GM19468 (cell line): ENCODE data around the gene TTLL1.
A peak's percentile ranks its signal among the peaks of the same experiment; 100 is the strongest.

Source experiments
- ATAC-seq: cut with Tn5 transposase; IDR thresholded peaks from one replicate; pipeline ENCODE4 v1.9.1; 2021; ENCODE audit warnings: mild to moderate bottlenecking, moderate library complexity, moderate number of reproducible peaks; ENCODE audit not compliant: unreplicated experiment; ENCODE audit errors: extremely low read depth

TTLL1 gene

DNA sequence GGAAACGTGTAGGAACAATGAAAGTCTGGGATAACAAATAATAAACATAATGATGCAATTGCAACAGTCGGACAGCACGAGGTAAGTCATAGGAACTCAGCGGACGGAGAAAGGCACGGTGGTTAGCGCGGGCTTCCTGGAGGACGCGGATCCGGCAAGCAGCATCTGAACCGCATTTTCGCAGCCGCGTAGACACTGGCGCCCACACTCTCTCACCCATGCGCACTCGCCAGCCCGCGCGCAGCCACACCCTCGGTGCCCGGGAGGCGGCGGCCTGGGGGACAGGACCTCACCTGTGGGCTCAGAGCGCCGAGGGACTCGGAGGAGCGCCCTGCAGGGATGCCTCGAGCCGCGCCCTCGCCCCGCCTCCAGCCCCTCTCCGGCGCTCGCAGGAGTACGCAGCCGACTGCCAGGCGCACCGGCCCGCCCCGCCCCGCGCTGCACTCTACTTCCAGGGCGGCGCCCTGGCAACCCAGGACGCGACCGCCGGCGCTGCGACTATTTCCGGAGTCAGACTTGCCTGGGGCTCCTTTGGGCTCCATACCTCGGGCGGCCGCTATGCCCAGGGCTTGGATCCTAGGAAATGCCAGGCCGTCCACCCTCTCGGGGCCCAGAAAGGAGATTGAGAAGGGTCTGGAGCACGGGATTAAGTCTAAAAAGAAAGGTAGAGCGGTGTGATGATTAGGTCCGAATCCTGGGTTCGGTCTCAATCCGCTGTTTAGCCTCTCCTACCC is at the start of gene TTLL1:
Gene TTLL1, minus strand, starts transcription at position 408 of the 734 bp plus-strand sequence. CDS start 13,805 bp downstream, outside the sequence.
- ATAC-seq, result peak; percentile 45

DNA sequence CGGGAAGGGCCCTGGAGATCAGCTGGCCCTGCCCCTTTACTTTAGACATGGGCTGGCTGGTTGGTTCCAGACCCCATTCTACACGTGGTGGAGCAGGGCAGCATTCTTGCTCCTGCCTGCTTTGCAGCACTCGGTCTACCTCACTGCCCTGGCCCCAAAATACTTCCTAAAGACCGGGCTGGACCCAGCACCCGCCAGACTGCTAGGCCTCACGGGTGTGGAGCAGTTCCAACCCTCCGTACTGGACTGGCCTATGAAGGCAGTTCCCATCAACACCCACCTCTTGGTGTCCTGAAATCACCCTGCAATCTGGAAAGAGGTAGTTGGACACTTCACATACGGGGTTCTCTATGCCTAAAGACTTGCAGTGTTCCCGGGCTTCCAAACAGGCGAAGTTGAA is 47.6 kb upstream of the TTLL1 start:
- ATAC-seq, result no peak

DNA sequence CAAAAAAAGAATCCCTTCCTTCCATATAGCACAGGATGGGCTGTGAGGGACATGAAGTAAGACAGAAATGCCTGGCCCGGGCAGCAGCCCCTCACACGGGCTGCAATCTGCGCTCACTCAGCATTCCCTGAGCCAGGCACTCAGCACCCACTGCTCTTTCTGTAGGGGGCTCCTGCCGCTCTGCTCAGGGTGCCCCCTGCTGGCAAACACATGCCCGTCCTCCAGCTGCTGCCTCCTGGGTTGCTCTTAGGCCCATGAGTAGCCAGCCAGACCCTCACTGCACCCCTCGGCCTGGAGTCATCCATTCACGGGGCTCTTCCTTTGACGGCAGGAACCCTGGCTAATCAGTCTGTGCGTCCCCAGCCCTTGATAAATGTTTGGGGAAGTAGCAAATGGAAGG is 47.1 kb upstream of the TTLL1 start:
- ATAC-seq, result no peak

DNA sequence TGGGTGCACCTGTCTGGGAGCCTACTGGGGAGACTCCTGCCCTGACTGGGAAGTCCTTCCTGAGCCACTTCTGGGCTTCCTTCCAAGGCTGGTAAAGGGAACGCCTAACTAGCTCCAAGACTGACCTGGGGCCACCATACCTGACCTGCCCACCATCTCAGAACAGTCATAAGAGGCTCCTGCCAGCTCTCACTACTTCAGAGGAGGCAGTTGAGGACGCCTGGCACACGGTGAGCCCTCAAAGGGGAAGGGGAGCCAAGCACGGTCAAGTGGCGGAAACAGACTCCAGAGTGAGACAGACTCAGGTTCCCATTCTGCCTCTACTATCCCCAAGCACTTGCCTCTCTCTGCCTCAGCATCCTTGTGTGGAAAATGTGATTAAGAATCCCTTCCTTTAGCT is 46.4 kb upstream of the TTLL1 start:
- ATAC-seq, result no peak

DNA sequence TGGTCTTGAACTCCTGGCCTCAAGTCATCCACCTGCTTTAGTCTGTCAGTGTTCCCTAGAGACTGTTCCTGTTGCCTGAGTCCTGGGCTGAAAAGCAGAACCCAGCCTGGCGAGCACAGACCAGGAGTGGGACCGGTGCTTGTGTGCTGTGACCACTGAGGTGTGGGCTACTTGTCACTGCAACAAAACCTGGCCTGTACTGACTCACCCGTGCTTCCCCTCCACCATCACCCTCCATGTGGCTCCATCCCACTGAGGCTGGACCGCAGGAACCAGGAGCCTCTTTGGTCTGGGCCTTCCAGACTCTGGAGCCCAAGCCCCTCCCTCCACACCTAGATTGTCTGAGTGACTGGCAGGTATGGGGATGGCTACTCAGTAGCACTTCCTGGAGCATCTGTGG is 45.4 kb upstream of the TTLL1 start:
- no peak for ATAC-seq

DNA sequence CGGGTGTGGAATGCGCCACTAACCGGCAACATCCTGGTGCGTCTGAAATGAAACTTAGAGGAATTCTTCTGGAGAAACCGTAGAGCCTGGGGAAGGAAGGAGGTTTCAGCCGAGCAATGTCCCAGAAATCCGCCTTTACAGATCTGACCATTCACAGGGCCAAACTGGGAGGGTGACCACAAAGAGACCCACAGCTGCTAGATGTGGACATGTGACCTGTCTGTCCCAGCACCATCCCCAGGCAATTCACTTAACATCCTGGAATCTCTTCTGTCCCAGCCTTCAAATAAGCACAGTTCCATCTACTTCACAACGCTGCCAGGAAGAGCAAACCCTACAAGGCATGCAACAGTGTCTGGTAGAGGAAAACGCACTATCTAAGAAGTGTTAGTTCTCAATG is 44.2 kb upstream of the TTLL1 start:
- no peak for ATAC-seq

DNA sequence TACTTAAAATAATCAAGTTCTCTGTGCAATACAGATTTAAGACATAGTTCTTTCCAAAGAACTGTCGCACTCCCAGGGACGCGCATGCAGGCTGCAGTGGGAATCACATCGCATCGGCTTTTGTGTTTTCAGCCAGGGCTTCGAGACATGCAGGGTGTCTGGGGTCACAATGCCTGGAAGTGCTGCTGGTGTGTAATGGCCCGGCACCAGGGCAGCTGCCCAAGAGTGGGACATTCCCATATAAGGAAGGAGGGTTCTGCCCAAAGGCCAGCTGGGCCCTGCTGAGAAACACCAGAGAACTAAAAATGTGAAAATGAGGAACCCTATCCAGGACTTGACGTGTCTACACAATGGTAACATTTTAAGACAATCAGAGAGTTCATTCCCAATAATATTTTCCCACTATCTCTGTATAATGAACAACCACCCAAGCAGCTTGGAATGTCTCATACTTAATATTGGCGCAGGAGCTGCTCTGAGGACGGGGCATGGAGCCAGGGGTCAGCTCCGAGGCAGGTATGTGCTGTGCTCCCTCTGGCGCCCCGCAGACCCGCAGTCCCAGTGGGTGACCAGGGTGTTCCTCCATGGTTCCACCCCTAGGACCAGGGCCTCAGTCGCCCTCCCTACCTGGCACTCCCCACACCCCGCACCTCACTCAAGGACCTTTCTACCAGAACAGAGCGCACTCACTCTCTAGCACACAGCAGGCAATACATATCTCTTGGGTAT is 42.7 kb upstream of the TTLL1 start:
- no peak for ATAC-seq

DNA sequence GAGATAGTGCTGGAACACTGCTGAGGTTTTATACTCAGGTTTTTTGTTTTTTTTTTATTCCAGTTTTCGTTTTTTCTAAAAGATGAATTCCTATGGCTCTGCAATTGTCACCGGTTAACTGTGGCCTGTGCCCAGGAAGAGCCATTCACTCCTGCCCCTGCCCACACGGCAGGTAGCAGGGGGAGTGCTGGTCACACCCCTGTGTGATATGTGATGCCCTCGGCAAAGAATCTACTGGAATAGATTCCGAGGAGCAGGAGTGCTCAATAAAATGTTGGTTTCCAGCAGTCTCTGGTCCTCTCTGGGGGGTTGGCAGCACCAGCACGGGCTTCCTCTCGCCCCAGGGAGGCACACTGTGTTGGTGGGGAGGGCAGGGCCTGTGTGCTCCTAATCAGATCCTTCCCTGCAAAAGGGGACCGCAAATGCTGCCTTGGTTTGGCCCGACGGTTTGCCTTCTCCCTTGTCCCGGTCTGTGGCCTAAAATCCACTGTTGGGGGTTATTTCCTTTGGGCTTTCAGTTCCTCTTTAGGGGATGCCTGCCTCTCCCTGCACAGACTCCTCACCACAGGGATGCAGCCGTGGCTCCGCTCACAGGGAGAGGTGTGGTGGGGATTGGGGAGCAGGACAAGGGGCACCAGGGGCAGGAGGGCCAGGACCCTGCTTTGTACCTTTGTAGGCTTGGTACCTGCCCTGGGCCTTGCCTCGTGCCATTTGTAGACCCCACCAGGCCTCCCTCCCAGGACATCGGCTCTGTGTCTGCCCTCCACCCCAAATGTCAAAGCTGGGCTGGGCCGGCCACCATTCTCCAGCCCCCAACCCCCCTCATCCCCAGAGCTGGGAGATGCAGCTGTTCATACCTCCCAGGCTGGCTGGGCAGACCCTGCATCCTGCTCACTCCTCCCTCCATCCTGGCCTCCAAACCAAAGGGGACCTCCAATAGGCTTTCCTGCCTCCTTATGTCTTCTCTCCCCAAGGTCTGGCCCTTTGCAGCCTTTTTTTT is 40.5 kb upstream of the TTLL1 start:
- no peak for ATAC-seq

DNA sequence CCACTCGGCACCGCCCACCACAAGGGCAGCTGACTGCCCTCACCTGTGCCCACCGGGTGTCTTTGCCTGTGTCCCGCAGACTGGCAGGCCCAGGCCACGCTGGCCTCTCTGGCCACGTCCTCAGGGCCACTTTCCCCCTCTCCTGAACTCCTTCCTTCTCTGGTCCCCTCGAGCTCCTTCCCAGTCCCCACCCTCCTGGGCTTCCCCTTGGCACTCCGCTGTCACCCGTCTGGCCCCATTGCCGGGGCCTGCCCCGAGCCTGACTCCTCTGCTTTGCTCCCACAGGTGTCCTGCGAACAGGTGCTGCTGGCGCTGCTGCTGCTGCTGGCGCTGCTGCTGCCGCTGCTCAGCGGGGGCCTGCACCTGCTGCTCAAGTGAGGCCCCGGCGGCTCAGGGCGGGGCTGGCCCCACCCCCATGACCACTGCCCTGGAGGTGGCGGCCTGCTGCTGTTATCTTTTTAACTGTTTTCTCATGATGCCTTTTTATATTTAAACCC is 39.8 kb upstream of the TTLL1 start:
- ATAC-seq, result no peak

DNA sequence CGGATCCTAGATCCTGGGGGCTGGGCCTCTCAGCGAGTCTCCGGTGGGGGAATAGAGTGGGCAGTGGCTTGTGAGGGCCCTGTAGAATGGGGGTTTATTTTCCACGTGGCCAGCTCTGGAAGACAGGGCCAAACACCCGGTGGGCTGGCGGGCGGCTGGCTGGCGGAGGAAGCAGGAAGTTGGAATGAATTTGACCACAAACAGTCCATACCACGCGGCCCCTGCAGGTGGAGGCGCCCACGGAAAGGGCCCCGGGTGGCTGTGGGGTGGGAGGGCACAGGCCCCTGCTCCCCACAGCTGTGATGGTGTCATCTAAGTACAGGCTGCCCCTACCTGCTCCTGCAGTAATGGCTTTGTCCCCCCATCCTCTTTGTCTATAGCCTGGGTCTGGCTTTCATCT is 38.9 kb upstream of the TTLL1 start:
- ATAC-seq, result no peak

DNA sequence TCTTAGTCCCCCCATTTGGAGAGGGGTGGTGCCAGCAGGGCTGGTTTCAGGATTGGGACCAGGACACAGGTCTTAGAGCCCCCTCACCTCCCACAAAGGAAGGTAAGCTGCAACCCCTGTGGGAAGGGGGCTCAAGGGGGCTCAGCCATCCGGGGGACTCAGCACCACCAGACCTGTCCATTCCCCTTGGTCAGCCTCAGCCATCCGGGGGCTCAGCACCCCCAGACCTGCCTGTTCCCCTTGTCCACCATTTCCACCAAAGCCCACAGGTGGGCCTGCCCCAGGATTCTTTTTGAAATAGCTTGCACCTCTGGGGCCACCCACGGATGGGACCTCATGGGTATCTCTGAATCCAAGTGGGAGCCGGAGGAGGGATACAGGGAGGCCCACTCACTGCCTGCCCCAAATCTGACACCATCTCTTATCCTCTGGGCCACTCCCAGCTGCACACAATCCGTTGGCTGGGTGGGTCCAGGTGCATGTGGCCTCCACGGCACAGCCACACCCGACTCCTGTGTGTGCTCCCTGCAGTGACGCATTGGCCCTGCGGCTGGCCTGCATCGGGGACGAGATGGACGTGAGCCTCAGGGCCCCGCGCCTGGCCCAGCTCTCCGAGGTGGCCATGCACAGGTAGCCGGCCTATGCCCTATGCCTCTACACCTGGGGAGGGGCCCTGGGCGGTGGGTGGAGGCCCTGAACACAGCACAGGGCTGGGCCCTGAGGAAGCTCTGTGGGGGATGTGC is 38.1 kb upstream of the TTLL1 start:
- ATAC-seq, result no peak

DNA sequence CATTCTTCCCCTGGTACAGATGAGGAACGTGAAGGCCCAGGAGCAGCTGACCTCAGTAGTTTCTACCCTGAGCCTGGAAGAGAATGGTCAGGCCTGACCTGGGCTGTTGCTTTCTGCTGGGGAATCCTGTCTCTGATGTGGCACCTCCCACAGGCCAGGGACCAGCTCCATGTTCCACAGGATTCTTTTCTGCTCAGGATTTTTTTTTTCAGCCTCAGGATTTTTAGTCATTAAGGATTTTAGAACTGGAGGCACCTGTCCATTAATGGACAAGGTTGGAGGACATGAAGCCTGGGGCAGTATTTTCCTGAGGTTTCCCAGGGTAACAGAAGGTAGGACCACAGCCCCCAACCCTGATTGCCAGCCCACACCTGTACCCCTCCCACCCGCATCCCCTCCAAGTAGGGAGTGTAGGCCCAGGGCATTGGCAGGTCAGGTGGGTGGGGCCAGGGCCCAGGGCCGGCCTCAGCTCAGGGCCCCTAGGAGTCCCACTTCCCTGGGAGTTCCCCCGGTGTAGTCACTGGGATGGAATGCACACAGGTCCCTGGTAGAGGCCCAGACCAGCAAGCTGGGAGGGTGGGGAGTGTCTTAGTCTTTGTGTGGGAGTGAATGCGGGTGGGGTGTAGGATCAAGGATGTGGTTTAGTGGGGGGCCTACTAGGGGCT is 37.4 kb upstream of the TTLL1 start:
- no peak for ATAC-seq

DNA sequence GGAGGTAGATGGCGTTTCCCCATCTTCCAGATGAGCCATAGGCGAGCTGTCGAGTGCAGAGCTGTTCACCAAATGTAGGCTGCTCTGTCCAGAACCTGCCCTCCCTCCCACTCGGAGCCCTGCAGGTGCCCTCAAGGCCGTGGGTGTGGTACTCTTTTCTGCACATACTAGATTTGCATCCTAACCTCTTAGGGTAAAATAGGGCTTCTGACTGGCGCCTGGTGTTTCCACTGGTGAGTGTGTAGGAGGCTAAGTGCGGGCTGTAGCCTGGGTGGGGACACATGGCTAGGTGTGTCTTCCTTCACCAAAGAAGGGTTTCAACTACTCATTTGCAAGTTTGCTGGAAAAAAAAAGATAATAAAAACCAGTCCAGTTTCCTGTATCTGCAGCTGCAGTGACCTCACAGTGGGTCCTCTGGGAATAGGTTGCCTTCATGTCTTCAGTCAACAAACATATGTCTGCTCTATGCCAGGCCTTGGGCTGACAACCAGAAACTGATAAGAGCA is 29.8 kb upstream of the TTLL1 start:
- no peak for ATAC-seq

DNA sequence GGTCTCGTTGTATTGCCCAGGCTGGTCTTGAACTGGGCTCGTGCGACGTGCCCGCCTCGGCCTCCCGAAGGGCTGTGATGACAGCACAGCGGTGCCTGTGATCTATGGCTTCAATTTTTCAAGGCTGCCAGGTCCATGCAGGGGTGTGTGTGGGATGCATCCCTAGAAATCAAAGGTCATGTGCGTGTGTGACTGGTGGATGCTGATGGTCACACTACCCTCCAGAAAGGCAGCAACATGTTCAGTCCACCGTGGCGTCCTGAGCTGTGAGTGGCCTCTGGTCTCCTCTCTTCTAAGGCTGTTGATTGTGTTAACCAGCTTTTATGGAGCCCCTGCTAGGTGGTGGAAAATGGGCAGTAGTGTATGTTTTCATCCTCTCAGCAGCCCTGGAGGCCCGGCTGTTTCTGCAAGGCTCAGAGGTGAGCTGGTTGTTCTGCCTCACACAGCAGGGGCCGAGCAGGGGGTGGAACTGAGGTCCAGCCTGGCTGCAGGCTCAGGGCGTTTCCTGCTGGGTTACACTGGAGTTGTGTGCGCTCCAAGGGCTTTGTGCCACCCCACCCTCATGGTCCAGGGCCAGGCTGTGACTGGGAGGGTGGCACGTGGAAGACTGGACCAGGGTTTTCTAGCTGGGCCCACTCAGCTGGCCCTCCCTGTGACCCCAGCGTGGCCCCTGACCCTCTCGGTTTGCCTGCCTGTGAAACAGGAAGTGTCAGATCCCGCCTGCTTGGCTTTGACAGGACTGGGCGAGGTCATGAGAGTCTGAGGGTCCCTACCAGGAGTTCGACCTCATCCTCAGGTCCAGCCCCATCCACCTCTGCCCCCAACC is 29.0 kb upstream of the TTLL1 start:
- ATAC-seq, result no peak

DNA sequence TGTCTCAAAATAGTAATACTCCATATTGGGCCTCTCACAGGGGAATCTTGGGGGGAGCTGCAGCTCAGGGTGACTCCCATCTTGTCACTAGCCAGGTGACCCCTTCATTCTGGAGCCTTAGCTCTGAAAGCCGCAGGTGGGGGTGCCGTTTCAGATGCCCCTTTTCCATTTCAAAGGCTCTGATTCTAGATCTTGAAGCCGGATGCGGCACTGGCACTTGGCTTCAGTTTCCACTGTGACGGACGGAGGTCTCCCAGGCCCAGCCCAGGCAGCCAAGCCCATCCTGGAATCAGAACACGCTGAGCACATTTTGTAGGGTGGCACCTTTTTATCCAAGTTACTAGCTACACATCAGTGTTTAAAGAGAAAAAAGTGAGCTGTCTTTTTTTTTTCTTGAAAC is 27.7 kb upstream of the TTLL1 start:
- ATAC-seq, result no peak

DNA sequence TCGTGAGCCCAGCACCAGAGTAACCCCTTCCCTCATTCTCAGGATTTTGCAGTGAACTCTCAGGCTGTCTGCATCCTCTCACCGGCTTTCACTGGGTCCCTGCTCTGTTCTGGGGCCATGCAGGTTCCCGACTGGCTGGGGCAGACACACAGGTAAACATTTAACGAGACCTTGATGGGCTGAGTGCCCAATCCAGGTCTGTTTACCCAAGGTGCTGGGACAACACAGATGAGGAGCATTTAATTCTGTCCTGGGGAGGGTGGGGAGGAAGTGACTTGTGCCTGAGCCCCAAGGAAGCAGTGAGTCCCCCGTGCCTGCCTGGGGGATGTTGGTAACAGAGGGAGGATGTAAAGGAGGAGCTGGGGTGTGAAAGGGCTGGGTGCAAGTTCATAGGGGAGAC is 25.8 kb upstream of the TTLL1 start:
- ATAC-seq, result no peak

DNA sequence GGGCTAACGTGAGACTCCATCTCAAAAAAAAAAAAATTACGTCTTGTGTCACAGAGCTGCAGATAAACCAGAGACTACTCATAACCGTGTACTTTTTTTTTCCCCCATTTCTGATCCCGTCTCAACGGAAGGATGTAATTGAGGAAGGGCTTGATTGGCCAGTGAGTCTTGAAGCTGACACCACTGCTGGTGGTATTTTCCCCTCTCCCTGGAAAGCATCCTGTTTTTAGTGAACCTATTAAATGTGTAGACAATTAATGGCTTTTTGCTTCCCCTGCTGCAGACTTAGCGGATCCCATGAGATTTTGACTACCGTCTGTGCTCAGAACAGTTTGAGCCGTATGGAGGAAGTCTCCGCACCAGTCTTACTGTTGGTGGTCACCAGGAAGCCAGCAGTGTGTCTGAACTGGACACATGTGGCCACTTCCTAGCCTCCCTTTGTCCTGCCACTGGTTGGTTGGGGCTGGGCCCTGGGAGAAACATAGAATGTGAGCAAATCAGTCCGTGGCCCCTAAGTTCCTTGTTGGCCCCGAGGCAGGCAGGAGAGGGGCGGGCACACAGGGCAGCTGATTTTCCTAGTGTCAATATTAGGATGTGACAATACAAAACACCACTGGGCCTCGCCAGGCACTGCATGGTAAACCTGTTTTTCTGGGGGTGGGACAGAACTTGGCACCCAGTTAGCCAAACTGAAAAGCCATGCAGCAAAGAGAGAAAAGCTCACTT is 24.5 kb upstream of the TTLL1 start:
- no peak for ATAC-seq
